ENCODE results near the gene GREB1L. TPM values are rescaled to one million over a fixed set of nuclear protein-coding genes. Genes with fewer than 3 reads are reported as not detected.

The GREB1L gene
- total and polyA plus RNA-seq, 2 of the 13 experiments (the other 11 are each of a cell fraction or from before 2014, with no cell fraction given): 0.17 to 0.66 TPM

- no peak for DNase-seq (ENCODE audit: low spot score)
- in situ Hi-C loops (cut with HindIII; ENCODE audit: extremely low pct_ligation_motif_present, low pct_unique_long_range_greater_than_20kb) (no loop called here), intact Hi-C loops (cut with micrococcal nuclease; ENCODE audit: unreplicated experiment) (no loop called here)
- FAIRE-seq: no peak
- Histone ChIP-seq H2AFZ (ENCODE audit: low read length) (no peak overlapping the region), H3K4me2 (ENCODE audit: low read depth, low read length) (no peak overlapping the region), H3K79me2 (ENCODE audit: insufficient read depth, low read length) (no peaks in the 10 kb centered on the region), H3K9ac (ENCODE audit: insufficient read depth, low read depth, low read length) (no peak overlapping the region), H3K9me3 (ENCODE audit: low read length) (no peaks in the 10 kb centered on the region), H3K36me3 (replicated peaks in 1 of 2; ENCODE audit: control insufficient read depth in 1 of 2, insufficient read depth in 2 of 2, low read length in 2 of 2) (no peaks in the 10 kb centered on the region), H3K27me3 (ENCODE audit: control insufficient read depth in 1 of 2, insufficient read depth in 2 of 2, low read length in 2 of 2) (peaks cover 2 to 3% of the 10 kb centered on the region in 2 experiments; a peak in 1 of 5 replicates), H3K4me3 (replicated peaks in 1 of 3; ENCODE audit: insufficient read depth in 1 of 3, low read depth in 2 of 3, low read length in 3 of 3) (no peak overlapping the region), H3K27ac (ENCODE audit: extremely low read length, insufficient read depth, low read length) (no peak overlapping the region), H4K20me1 (ENCODE audit: insufficient read depth, low read length) (no peaks in the 10 kb centered on the region), H3K4me1 (ENCODE audit: insufficient read depth, low read length) (0 out of 2 replicates have a peak, but pooled peaks cover 4% of the 10 kb centered on the region)
- no peak for ATAC-seq
- WGBS (ENCODE audit: low lambda C conversion rate): 47% methylated on average over 10 of the region's 10 CpGs
- POLR2A ChIA-PET: no interaction called here
- no TSS peak for BruUV-seq (replicated peaks)
- CTCF ChIA-PET (ENCODE audit: low intra/inter-chr PET ratio, low total read pairs): no interaction called here
- no peak for TF ChIP-seq ZBTB42 (CRISPR knock-in tag; IDR thresholded peaks at IDR 0.05)
- TF ChIP-seq, protein P1, sequence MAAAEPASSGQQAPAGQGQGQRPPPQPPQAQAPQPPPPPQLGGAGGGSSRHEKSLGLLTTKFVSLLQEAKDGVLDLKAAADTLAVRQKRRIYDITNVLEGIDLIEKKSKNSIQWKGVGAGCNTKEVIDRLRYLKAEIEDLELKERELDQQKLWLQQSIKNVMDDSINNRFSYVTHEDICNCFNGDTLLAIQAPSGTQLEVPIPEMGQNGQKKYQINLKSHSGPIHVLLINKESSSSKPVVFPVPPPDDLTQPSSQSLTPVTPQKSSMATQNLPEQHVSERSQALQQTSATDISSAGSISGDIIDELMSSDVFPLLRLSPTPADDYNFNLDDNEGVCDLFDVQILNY (CRISPR knock-in tag; conservative IDR thresholded peaks at IDR 0.05): no peak
- TF ChIP-seq SIN3B (IDR thresholded peaks at IDR 0.05; ENCODE audit: low read length): no peak
- no peak for TF ChIP-seq HMG20A (CRISPR knock-in tag; IDR thresholded peaks at IDR 0.05; ENCODE audit: borderline replicate concordance)
Measured at GRCh38 chr18:21459706-21460286, 217.8 kb downstream of the GREB1L start.

GRCh38 chr18:21461460-21461859 lies 219.4 kb downstream of the GREB1L start:
- no peaks in the 10 kb centered on the region for H3K9me3 ChIP-seq (ENCODE audit: low read length)
- no TSS peak for BruUV-seq (replicated peaks)
- 62% methylated on average over 4 of the region's 4 CpGs for WGBS (ENCODE audit: low lambda C conversion rate)
- no peaks in the 10 kb centered on the region for H4K20me1 ChIP-seq (ENCODE audit: insufficient read depth, low read length)
- in situ Hi-C loops (cut with HindIII; ENCODE audit: extremely low pct_ligation_motif_present, low pct_unique_long_range_greater_than_20kb) (no loop called here), intact Hi-C loops (cut with micrococcal nuclease; ENCODE audit: unreplicated experiment) (no loop called here)
- 0 out of 2 replicates have a peak, but pooled peaks cover 4% of the 10 kb centered on the region for H3K4me1 ChIP-seq (ENCODE audit: insufficient read depth, low read length)
- H3K36me3 ChIP-seq (replicated peaks in 1 of 2; ENCODE audit: control insufficient read depth in 1 of 2, insufficient read depth in 2 of 2, low read length in 2 of 2): no peaks in the 10 kb centered on the region
- peaks cover 2 to 3% of the 10 kb centered on the region in 2 experiments; a peak in 1 of 5 replicates for H3K27me3 ChIP-seq (ENCODE audit: control insufficient read depth in 1 of 2, insufficient read depth in 2 of 2, low read length in 2 of 2)
- H3K4me3 ChIP-seq (replicated peaks in 1 of 3; ENCODE audit: insufficient read depth in 1 of 3, low read depth in 2 of 3, low read length in 3 of 3): no peak overlapping the region
- ChIA-PET POLR2A (no interaction called here), CTCF (ENCODE audit: low intra/inter-chr PET ratio, low total read pairs) (no interaction called here)
- H2AFZ ChIP-seq (ENCODE audit: low read length): no peak overlapping the region
- ATAC-seq: no peak
- no peak overlapping the region for H3K9ac ChIP-seq (ENCODE audit: insufficient read depth, low read depth, low read length)
- H3K27ac ChIP-seq (ENCODE audit: extremely low read length, insufficient read depth, low read length): no peak overlapping the region
- no peak for DNase-seq (ENCODE audit: low spot score)
- no peak overlapping the region for H3K4me2 ChIP-seq (ENCODE audit: low read depth, low read length)
- no peak for FAIRE-seq
- H3K79me2 ChIP-seq (ENCODE audit: insufficient read depth, low read length): no peaks in the 10 kb centered on the region
- TF ChIP-seq ESRRA (CRISPR knock-in tag; IDR thresholded peaks at IDR 0.05; ENCODE audit: low read depth) (no peak), ZNF335 (CRISPR knock-in tag; IDR thresholded peaks at IDR 0.05) (no peak), ATAD3A (CRISPR knock-in tag; IDR thresholded peaks at IDR 0.05) (no peak), ZNF383 (CRISPR knock-in tag; IDR thresholded peaks at IDR 0.05; ENCODE audit: borderline replicate concordance) (no peak), ZNF644 (CRISPR knock-in tag; IDR thresholded peaks at IDR 0.05; ENCODE audit: low read depth) (no peak), TGIF2 (CRISPR knock-in tag; IDR thresholded peaks at IDR 0.05) (no peak), NFYB (CRISPR knock-in tag; IDR thresholded peaks at IDR 0.05) (no peak), POGK (CRISPR knock-in tag; conservative IDR thresholded peaks at IDR 0.05) (no peak), NKX3-1 (CRISPR knock-in tag; IDR thresholded peaks at IDR 0.05) (no peak), NFYC (CRISPR knock-in tag; IDR thresholded peaks at IDR 0.05) (no peak), ERF (CRISPR knock-in tag; IDR thresholded peaks at IDR 0.05) (no peak), MATR3 (CRISPR knock-in tag; IDR thresholded peaks at IDR 0.05) (no peak)
- TF ChIP-seq, protein P2, sequence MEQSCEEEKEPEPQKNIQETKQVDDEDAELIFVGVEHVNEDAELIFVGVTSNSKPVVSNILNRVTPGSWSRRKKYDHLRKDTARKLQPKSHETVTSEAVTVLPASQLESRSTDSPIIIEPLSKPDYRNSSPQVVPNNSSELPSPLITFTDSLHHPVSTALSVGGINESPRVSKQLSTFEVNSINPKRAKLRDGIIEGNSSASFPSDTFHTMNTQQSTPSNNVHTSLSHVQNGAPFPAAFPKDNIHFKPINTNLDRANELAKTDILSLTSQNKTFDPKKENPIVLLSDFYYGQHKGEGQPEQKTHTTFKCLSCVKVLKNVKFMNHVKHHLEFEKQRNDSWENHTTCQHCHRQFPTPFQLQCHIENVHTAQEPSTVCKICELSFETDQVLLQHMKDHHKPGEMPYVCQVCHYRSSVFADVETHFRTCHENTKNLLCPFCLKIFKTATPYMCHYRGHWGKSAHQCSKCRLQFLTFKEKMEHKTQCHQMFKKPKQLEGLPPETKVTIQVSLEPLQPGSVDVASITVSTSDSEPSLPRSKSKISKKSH (CRISPR knock-in tag; IDR thresholded peaks at IDR 0.05; ENCODE audit: borderline replicate concordance): no peak

All from HepG2 (cell line).